ENCODE measurements around the gene SLC25A13.

- TF ChIP-seq CTCF (IDR thresholded peaks at IDR 0.05): no peak
- TF ChIP-seq SP1 (CRISPR knock-in tag; conservative IDR thresholded peaks at IDR 0.05): no peak
- TF ChIP-seq PRDM15 (CRISPR knock-in tag; IDR thresholded peaks at IDR 0.05): no peak
- TF ChIP-seq KAT7 (CRISPR knock-in tag; IDR thresholded peaks at IDR 0.05; ENCODE audit: borderline replicate concordance): no peak
- no peak for TF ChIP-seq IRF1 (CRISPR knock-in tag; IDR thresholded peaks at IDR 0.05)
- TF ChIP-seq ZNF281 (CRISPR knock-in tag; IDR thresholded peaks at IDR 0.05): no peak
- TF ChIP-seq TEAD4 (CRISPR knock-in tag; IDR thresholded peaks at IDR 0.05): no peak
- no peak for TF ChIP-seq FOXP4 (CRISPR knock-in tag; IDR thresholded peaks at IDR 0.05)
- TF ChIP-seq ATF3 (CRISPR knock-in tag; conservative IDR thresholded peaks at IDR 0.05): no peak
- no peak for TF ChIP-seq ATF2 (CRISPR knock-in tag; IDR thresholded peaks at IDR 0.05; ENCODE audit: borderline replicate concordance, low read depth)
Measured at GRCh38 chr7:96111405-96111804, 210.5 kb downstream of the SLC25A13 start.
